Activated CD8-positive, alpha-beta T cell treated with anti-CD3 and anti-CD28 coated beads for 36 hours (primary cell): Measurements from ENCODE around the gene CNGA3. TPM values are rescaled to one million over a fixed set of nuclear protein-coding genes. Genes with fewer than 3 reads are reported as not detected.

Source experiments
- ATAC-seq: fragments of 200-7000 bp; cut with Tn5 transposase; one replicate; pipeline ENCODE4 v1.10.0; 2021; ENCODE audit warnings: mild to moderate bottlenecking, moderate library complexity
- CTCF ChIA-PET: fragments of 350-600 bp; sonication (Branson Sonifier 250); formaldehyde crosslinking; loops from one replicate; lab custom pipeline; 2021; ENCODE audit warnings: antibody characterized with exemption; lab: Charles Lee
- POLR2A ChIA-PET: fragments of 350-600 bp; sonication (Branson Sonifier 250); formaldehyde crosslinking; loops from one replicate; lab custom pipeline; 2021; ENCODE audit warnings: antibody characterized with exemption; lab: Charles Lee
- DNase-seq: peaks from one replicate; pipeline ENCODE4 v3.0.0-alpha.2; 2020
- H3K27ac Mint-ChIP-seq: one replicate; pipeline ENCODE4 v1.8.0; 2021; ENCODE audit warnings: mild to moderate bottlenecking, mixed read lengths
- H3K27me3 Mint-ChIP-seq: one replicate; pipeline ENCODE4 v1.8.0; 2021; ENCODE audit warnings: mixed read lengths
- H3K36me3 Mint-ChIP-seq: one replicate; pipeline ENCODE4 v1.8.0; 2021; ENCODE audit warnings: low read depth, mixed read lengths
- H3K4me1 Mint-ChIP-seq: one replicate; pipeline ENCODE4 v1.8.0; 2021; ENCODE audit warnings: low read depth, mixed read lengths
- H3K4me3 Mint-ChIP-seq: one replicate; pipeline ENCODE4 v1.8.0; 2021; ENCODE audit warnings: mild to moderate bottlenecking, moderate library complexity, mixed read lengths
- H3K9me3 Mint-ChIP-seq: one replicate; pipeline ENCODE4 v1.8.0; 2021; ENCODE audit warnings: mixed read lengths
- CTCF ChIP-seq: fragments of 200-600 bp; IDR thresholded peaks from one replicate; pipeline ENCODE4 v1.8.0; 2022; ENCODE audit warnings: antibody characterized with exemption, mild to moderate bottlenecking
- intact Hi-C: fragments of 100-400 bp; cut with micrococcal nuclease; formaldehyde crosslinking; loops from one replicate; pipeline ENCODE4 v1.10.0; 2022
- total RNA-seq, 2 experiments: library from RNA; stranded (reverse); gene quantifications; one replicate each; pipeline ENCODE4 v1.2.3, GENCODE V29; 2021

The CNGA3 gene
- total RNA-seq, 2 experiments from 2014 or later = not detected

GRCh38 chr2:98374286-98374685 lies 28.0 kb downstream of the CNGA3 start:
- no peak for TF ChIP-seq CTCF
- Mint-ChIP-seq H3K27me3 (peaks cover 15% of the 10 kb centered on the region), H3K27ac (no peak overlapping the region), H3K36me3 (no peaks in the 10 kb centered on the region), H3K4me3 (no peak overlapping the region), H3K4me1 (no peaks in the 10 kb centered on the region), H3K9me3 (no peaks in the 10 kb centered on the region)
- DNase-seq (no peak), ATAC-seq (no peak)
- ChIA-PET CTCF (interaction anchor here (3.5 kb wide), 1 partner anchor 11 kb away, joined by 15 read pairs; no protein-coding TSS in a partner anchor), POLR2A (no interaction called here)
- intact Hi-C loops = no loop called here

GRCh38 chr2:98374958-98375570 lies 28.8 kb downstream of the CNGA3 start:
- H3K4me3 Mint-ChIP-seq = no peak overlapping the region
- intact Hi-C loops = no loop called here
- H3K36me3 Mint-ChIP-seq = no peaks in the 10 kb centered on the region
- H3K9me3 Mint-ChIP-seq = no peaks in the 10 kb centered on the region
- no peaks in the 10 kb centered on the region for H3K4me1 Mint-ChIP-seq
- H3K27ac Mint-ChIP-seq = no peak overlapping the region
- ATAC-seq = no peak
- no peak for TF ChIP-seq CTCF
- ChIA-PET CTCF (interaction anchor here (3.5 kb wide), 1 partner anchor 10 kb away, joined by 15 read pairs; no protein-coding TSS in a partner anchor), POLR2A (no interaction called here)
- H3K27me3 Mint-ChIP-seq = peaks cover 15% of the 10 kb centered on the region
- no peak for DNase-seq

GRCh38 chr2:98376301-98376910 lies 30.1 kb downstream of the CNGA3 start:
- peaks cover 15% of the 10 kb centered on the region for H3K27me3 Mint-ChIP-seq
- H3K4me1 Mint-ChIP-seq = no peaks in the 10 kb centered on the region
- ChIA-PET POLR2A (interaction anchor here (0.6 kb wide), 1 partner anchor 50 kb away, joined by 3 read pairs; no protein-coding TSS in a partner anchor), CTCF (interaction anchor here (1.2 to 3.5 kb wide), 2 partner anchors 9 to 10 kb away, joined by 3 to 15 read pairs; no protein-coding TSS in a partner anchor)
- H3K9me3 Mint-ChIP-seq = no peaks in the 10 kb centered on the region
- no peak overlapping the region for H3K27ac Mint-ChIP-seq
- H3K4me3 Mint-ChIP-seq = no peak overlapping the region
- DNase-seq (no peak), ATAC-seq (no peak)
- no peak for TF ChIP-seq CTCF
- intact Hi-C loops = no loop called here
- no peaks in the 10 kb centered on the region for H3K36me3 Mint-ChIP-seq

GRCh38 chr2:98376996-98377395 lies 30.7 kb downstream of the CNGA3 start:
- ChIA-PET POLR2A (interaction anchor here (0.6 kb wide), 1 partner anchor 49 kb away, joined by 3 read pairs; no protein-coding TSS in a partner anchor), CTCF (interaction anchor here (1.2 kb wide), 1 partner anchor 9 kb away, joined by 3 read pairs; no protein-coding TSS in a partner anchor)
- DNase-seq = no peak
- TF ChIP-seq CTCF = no peak
- ATAC-seq = no peak
- Mint-ChIP-seq H3K36me3 (no peaks in the 10 kb centered on the region), H3K27ac (no peak overlapping the region), H3K9me3 (no peaks in the 10 kb centered on the region), H3K4me3 (no peak overlapping the region), H3K27me3 (peaks cover 15% of the 10 kb centered on the region), H3K4me1 (no peaks in the 10 kb centered on the region)
- intact Hi-C loops = no loop called here

- ChIA-PET POLR2A (no interaction called here), CTCF (interaction anchor here (1.2 kb wide), 1 partner anchor 9 kb away, joined by 3 read pairs; no protein-coding TSS in a partner anchor)
- H3K4me3 Mint-ChIP-seq = no peak overlapping the region
- H3K27ac Mint-ChIP-seq = no peak overlapping the region
- H3K27me3 Mint-ChIP-seq = peaks cover 15% of the 10 kb centered on the region
- no peaks in the 10 kb centered on the region for H3K4me1 Mint-ChIP-seq
- no peaks in the 10 kb centered on the region for H3K9me3 Mint-ChIP-seq
- H3K36me3 Mint-ChIP-seq = no peaks in the 10 kb centered on the region
- no peak for TF ChIP-seq CTCF
- DNase-seq (no peak), ATAC-seq (no peak)
- intact Hi-C loops = no loop called here
Observed at GRCh38 chr2:98377544-98377943, 31.3 kb downstream of the CNGA3 start.
